ENCODE data around the gene BAIAP2.

BAIAP2 gene

DNA sequence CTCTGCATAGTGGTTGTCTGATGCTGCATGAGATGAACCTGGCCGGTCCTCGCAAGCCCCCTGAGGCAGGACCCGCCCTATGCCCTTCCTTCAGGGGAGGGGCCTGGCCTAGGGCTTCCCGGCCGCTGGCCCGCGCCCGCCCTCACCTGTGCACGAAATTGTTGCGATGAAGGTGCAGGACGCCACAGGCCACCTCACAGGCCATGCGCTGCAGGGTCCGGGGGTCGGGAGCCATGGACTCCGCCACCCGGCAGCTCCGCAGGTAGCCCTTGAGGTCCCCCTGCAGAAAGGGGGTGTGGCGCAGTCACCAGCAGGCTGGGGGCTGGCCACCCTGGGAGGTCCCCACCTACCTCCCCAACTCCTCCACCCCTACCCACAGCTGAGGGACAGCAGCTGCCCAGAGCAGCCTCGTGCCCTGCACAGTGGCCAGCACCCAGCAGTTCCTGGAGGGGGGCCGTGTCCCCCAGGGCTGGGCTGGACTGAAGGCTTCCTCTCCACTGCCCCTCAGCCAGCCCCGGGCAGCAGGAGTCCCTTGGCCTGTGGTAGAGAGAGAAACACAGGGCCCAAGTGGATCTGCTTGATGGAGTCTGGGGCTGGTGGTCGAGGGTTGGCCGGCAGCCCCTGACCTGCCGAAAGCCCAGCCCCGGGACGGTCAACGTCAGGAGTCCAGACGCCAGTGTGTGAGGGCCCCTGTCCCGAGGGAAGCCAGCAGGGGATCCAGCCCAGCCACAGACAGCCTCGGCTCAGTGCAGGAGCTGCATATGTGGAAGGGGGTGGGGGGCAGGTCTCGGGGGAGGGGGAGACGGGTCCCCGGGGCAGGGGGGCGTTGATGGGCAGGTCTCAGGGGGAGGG lies 91.6 kb downstream of the BAIAP2 start:
- no peaks in the 10 kb centered on the region for H3K9me3 ChIP-seq (ENCODE audit: severe bottlenecking)
- TF ChIP-seq, protein P1, sequence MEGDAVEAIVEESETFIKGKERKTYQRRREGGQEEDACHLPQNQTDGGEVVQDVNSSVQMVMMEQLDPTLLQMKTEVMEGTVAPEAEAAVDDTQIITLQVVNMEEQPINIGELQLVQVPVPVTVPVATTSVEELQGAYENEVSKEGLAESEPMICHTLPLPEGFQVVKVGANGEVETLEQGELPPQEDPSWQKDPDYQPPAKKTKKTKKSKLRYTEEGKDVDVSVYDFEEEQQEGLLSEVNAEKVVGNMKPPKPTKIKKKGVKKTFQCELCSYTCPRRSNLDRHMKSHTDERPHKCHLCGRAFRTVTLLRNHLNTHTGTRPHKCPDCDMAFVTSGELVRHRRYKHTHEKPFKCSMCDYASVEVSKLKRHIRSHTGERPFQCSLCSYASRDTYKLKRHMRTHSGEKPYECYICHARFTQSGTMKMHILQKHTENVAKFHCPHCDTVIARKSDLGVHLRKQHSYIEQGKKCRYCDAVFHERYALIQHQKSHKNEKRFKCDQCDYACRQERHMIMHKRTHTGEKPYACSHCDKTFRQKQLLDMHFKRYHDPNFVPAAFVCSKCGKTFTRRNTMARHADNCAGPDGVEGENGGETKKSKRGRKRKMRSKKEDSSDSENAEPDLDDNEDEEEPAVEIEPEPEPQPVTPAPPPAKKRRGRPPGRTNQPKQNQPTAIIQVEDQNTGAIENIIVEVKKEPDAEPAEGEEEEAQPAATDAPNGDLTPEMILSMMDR (IDR thresholded peaks at IDR 0.05; ENCODE audit: low read depth, low read length) = no peak
- no peak overlapping the region for H3K4me3 ChIP-seq (ENCODE audit: low read depth, low read length)
- H3K27ac ChIP-seq = no peak overlapping the region
- peaks cover 15% of the 10 kb centered on the region for H3K36me3 ChIP-seq
- no peaks in the 10 kb centered on the region for H3K27me3 ChIP-seq (ENCODE audit: insufficient read depth, low read depth, severe bottlenecking)
- DNase-seq = no peak

DNA sequence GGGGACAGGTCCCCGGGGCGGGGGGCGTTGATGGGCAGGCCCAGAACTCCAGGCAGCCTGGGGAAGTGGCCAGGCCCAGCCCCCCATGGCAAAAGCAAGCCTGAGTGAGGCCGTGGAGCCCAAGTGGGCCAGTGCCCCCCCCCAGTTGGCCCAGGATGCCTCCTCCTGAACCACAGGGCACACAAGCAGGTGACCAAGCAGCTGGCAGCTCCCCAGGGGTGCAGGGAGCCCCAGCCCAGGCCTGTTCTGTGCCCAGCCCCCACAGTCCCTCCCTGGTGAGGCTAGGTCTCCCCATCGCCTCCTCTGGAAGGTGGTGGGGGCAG lies 92.1 kb downstream of the BAIAP2 start:
- no peaks in the 10 kb centered on the region for H3K27me3 ChIP-seq (ENCODE audit: insufficient read depth, low read depth, severe bottlenecking)
- H3K36me3 ChIP-seq = peaks cover 11% of the 10 kb centered on the region
- no peak for DNase-seq
- no peak overlapping the region for H3K4me3 ChIP-seq (ENCODE audit: low read depth, low read length)
- no peak overlapping the region for H3K27ac ChIP-seq
- no peaks in the 10 kb centered on the region for H3K9me3 ChIP-seq (ENCODE audit: severe bottlenecking)
- TF ChIP-seq, protein P1 (IDR thresholded peaks at IDR 0.05; ENCODE audit: low read depth, low read length) = no peak

DNA sequence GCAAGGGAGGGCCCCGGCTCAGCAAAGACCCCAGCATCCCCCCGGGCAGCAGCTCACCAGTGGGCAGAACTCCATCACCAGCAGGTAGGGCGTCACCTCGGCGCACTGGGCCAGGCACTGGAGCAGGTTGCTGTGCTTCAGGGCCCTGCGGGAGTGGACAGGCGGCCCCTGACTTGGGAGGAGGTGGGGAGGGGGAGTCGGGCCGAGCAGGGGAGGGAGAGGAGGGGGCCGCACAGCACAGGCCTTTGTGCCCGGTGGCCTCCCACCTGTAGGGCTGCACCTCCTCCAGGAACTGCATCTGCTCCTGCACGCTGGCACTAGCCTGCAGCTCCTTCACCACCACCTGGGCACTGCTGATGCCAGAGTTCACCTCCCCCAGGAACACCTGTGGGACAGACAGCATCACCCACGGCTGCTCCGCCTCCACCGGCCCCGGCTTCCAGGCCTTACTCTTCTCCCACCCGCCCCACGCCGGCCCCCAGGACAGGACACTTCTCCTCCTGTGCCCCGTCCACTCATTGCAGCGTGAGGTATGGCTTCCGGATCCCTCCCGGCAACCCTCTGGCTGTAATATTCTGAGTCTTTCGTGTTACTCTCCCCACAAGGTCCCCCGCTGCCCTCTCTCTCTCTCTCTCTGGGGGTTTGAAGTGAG lies 92.7 kb downstream of the BAIAP2 start:
- Histone ChIP-seq H3K4me3 (ENCODE audit: low read depth, low read length) (no peak overlapping the region), H3K36me3 (peaks cover 10% of the 10 kb centered on the region), H3K27me3 (ENCODE audit: insufficient read depth, low read depth, severe bottlenecking) (no peaks in the 10 kb centered on the region), H3K27ac (no peak overlapping the region), H3K9me3 (ENCODE audit: severe bottlenecking) (no peaks in the 10 kb centered on the region)
- TF ChIP-seq, protein P1 (IDR thresholded peaks at IDR 0.05; ENCODE audit: low read depth, low read length) = no peak
- no peak for DNase-seq

DNA sequence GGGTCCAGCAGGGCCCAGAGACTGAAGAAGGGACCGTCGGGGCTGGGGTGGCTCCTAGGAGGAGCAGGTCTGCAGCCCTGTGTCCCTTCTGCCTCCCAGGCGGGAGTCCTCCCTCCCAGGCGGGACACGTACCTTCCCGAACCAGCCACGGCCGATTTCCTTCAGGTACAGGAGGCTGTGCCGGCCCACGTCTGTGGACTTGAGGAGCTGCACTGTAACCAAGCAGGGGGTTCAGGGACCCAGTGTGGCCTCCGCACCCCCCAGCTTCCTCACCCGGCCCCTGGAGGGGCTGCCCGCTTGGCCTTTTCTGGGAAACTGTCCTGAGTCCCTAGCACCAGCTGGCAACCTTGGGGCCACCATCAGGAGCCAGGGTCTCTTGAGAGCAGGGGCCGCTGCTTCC lies 93.4 kb downstream of the BAIAP2 start:
- TF ChIP-seq, protein P1 (IDR thresholded peaks at IDR 0.05; ENCODE audit: low read depth, low read length) = no peak
- no peaks in the 10 kb centered on the region for H3K27me3 ChIP-seq (ENCODE audit: insufficient read depth, low read depth, severe bottlenecking)
- DNase-seq = no peak

DNA sequence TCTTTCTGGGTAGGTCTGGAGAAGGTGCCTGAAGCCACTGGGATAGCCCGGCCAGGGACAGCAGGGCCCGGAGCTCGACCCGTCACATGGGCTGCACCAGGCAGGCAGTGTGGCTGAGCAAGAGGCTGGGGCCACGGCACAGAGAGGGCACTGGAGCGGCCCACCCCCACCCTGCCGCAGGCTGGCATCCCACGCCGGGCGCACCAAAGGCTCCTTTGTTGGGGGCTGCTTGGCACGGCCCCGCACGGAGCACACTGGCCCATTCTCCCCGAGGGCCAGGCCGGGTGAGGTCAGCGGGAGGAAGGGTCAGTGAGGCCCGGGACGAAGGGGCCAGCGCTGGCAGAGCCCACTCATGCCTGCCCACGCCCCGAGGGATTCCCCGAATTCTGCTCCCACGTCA lies 93.8 kb downstream of the BAIAP2 start:
- TF ChIP-seq, protein P1 (IDR thresholded peaks at IDR 0.05; ENCODE audit: low read depth, low read length) = no peak
- Histone ChIP-seq H3K36me3 (peaks cover 7% of the 10 kb centered on the region), H3K9me3 (ENCODE audit: severe bottlenecking) (no peaks in the 10 kb centered on the region), H3K27ac (no peak overlapping the region), H3K27me3 (ENCODE audit: insufficient read depth, low read depth, severe bottlenecking) (no peaks in the 10 kb centered on the region), H3K4me3 (ENCODE audit: low read depth, low read length) (no peak overlapping the region)
- DNase-seq = no peak

More for the DNA sequence above, 93.4 kb downstream of the BAIAP2 start:
- Histone ChIP-seq H3K9me3 (ENCODE audit: severe bottlenecking) (no peaks in the 10 kb centered on the region), H3K27ac (no peak overlapping the region), H3K4me3 (ENCODE audit: low read depth, low read length) (no peak overlapping the region), H3K36me3 (peaks cover 7% of the 10 kb centered on the region)

Data from WERI-Rb-1 (cell line).